ENCODE results near the gene ZNF660.

ZNF660 gene

DNA sequence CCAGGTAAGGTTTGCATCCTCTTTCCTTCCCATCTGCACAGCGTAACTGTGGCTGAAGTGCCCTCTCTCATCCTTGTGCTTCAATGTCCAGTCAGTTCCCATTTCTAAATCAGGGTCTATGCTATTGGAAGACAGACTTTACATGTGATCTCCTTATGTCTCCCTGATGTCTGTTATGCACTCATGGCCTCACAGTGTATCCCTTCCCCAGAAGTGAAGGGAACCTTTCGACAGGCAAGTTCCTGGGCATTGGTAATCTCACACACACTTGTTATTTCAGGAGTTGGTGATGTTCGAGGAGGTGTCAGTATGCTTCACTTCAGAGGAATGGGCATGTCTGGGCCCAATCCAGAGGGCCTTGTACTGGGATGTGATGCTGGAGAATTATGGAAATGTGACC is 47.4 kb downstream of the ZNF660 start:
- no peak for DNase-seq (ENCODE audit: low read depth)

DNA sequence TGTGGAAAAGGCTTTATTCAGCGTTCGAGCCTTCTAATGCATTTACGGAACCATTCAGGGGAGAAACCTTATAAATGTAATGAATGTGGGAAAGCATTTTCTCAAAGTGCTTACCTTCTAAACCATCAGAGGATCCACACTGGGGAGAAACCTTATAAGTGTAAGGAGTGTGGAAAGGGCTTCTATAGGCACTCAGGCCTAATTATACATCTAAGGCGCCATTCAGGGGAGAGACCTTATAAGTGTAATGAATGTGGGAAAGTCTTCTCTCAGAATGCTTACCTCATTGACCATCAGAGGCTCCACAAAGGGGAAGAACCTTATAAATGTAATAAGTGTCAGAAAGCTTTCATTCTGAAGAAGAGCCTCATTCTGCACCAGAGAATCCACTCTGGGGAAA is 57.6 kb downstream of the ZNF660 start:
- no peak for DNase-seq (ENCODE audit: low read depth)

DNA sequence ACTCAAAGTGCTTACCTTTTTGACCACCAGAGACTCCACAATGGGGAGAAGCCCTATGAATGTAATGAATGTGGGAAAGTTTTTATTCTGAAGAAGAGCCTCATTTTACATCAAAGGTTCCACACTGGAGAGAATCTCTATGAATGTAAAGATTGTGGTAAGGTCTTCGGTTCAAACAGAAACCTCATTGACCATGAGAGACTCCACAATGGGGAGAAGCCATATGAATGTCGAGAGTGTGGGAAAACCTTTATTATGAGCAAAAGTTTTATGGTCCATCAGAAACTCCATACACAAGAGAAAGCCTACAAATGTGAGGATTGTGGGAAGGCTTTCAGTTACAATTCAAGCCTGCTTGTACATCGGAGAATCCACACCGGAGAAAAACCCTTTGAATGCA is 58.3 kb downstream of the ZNF660 start:
- DNase-seq (ENCODE audit: low read depth), result no peak

DNA sequence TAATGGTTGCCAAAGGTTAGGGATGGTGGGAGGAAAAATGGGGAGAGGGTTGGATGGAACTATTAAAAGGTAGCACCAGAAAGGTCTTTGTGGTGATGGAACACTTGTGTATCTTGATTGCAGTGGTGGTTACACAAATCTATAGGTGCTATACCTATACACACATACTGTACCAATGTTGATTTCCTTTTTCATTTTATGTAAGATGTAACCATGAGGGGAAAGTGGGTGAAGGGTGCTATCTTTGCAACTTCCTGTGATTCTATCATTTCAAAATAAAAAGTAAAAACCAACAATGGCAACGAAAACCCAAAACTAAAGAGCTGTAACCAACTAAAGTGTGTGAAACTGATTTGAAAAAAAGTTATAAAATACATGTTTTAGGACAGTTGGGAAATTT is 63.0 kb downstream of the ZNF660 start:
- no peak for DNase-seq (ENCODE audit: low read depth)

DNA sequence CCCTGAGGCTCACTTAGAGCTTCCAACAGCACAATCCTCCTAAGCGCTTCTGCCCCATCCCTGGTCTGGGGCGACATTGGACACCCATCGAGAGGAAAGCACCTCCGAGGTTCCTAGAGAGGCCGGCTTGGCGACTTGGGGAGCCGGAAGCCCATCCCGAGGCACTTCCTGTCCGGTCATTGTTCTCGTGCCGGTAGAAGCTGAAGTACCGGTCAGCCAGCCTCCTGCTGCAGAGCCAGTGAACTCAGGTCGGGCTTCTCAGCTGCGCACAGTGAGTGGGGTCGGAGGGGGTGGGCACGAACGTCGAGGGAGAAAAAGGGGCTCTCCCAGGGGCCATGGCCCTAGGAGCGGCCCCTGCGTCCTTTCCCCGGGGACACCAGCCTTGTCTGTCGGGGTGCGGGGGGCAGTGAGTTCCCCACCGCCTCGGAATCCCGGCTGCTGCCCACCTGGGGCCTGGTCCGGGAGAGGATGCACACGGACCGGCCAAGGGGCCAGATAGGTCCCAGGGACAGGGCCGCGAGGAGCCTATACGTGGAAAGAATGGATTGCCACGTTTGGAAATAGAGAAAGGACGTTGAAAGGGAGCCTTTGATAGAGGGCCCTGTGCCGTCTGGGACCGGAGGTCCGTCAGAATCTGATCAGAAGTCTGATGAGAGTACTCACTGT is 63.9 kb downstream of the ZNF660 start, which contains the start of gene ZNF35:
Gene ZNF35, plus strand, starts transcription at position 169 of the 666 bp plus-strand sequence. CDS start 2,336 bp downstream, outside the sequence.
- peak; percentile 50 for DNase-seq (ENCODE audit: low read depth)
